Activated CD8-positive, alpha-beta memory T cell treated with anti-CD3 and anti-CD28 coated beads for 24 hours (primary cell): ENCODE measurements around the gene ZNF512.
A peak's percentile ranks its signal among the peaks of the same experiment; 100 is the strongest.
"Not testable (repeated sequence)": the region's sequence is repeated elsewhere in the genome, so short reads cannot be mapped to it uniquely, and the experiment has no call there.

Experiments
- DNase-seq: peaks from one replicate; pipeline ENCODE4 v3.0.0-alpha.2; 2020

The ZNF512 gene, protein sequence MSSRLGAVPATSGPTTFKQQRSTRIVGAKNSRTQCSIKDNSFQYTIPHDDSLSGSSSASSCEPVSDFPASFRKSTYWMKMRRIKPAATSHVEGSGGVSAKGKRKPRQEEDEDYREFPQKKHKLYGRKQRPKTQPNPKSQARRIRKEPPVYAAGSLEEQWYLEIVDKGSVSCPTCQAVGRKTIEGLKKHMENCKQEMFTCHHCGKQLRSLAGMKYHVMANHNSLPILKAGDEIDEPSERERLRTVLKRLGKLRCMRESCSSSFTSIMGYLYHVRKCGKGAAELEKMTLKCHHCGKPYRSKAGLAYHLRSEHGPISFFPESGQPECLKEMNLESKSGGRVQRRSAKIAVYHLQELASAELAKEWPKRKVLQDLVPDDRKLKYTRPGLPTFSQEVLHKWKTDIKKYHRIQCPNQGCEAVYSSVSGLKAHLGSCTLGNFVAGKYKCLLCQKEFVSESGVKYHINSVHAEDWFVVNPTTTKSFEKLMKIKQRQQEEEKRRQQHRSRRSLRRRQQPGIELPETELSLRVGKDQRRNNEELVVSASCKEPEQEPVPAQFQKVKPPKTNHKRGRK

DNA sequence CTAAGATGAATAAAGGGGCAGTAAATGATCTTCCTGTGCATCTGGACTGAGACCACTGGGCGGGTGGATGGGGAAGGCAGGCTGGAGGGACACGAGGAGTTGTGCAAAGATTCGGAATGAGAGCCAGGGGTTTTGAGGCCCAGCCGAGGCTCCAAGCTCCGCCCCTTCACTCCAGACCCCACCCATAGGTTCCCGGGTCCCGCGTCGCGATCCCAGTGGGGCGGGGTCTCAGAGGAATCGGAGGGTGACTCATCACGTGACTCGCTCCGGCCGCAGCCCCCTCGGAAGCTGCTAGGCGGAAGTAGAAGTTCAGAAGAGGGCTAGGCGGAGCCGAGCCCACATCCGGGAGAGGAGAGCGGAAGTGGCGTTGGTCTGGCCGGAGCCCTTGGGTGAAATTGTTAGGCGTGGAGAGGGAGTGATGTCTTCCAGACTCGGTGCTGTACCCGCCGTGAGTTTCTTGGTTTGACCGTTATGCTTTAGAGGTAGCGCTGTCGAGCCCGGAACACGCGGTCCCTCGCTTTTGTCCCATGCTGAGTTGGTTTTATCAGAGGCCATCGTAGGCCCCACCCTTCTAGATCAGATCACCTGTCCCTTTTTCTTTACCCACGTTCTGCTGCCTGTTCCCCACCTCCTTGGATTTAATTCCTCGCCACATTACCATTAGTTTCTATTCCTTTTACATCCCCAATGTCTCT lies at the start of gene ZNF512:
ZNF512 (plus strand) TSS at position 348 of the 695 bp plus-strand sequence; CDS start at position 419, 71 bp downstream.
- peak; percentile 91 for DNase-seq

DNA sequence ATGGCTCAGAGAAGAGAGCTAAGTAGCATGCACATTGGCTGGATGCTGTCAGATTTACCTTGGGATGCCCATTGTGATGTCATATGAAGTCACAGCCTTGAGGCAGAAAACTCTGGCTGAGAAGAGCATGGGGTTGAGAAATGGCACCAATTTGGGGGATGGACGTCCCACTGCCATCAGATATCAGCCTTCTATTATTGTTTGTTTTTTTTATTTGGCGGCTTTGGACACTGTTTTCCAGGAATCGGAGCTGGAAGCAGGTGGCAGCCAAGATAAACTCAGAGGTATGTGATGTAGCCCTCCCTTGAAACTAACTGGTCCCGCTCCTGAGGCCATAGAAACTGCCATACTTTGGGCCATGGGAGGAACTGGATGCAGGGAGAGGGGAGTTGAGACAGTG lies 45.6 kb upstream of the ZNF512 start:
- DNase-seq, result no peak

DNA sequence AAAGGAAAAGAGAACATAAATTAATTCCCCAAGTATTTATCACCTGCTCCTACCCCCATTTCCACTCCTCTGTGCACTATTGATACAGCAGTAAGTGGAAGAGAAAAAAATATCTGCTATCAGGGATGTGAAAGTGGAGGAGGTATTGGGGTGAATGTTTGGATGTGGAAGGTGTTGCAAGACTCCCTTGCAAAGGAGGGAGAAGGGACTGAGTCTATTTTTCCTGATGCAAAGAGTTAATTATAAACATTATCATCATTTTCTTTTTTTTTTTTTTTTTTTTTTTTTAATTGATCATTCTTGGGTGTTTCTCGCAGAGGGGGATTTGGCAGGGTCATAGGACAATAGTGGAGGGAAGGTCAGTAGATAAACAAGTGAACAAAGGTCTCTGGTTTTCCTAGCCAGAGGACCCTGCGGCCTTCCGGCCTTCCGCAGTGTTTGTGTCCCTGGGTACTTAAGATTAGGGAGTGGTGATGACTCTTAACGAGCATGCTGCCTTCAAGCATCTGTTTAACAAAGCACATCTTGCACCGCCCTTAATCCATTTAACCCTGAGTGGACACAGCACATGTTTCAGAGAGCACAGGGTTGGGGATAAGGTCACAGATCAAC lies 43.9 kb upstream of the ZNF512 start:
- DNase-seq, result not testable (repeated sequence)

DNA sequence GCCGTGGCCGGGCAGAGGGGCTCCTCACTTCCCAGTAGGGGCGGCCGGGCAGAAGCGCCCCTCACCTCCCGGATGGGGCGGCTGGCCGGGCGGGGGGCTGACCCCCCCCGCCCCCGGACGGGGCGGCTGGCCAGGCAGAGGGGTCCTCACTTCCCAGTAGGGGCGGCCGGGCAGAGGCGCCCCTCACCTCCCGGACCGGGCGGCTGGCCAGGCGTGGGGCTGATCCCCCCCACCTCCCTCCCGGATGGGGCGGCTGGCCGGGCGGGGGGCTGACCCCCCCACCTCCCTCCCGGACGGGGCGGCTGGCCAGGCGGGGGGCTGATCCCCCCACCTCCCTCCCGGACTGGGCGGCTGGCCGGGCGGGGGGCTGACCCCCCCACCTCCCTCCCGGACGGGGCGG lies 43.2 kb upstream of the ZNF512 start:
- DNase-seq, result not testable (repeated sequence)

DNA sequence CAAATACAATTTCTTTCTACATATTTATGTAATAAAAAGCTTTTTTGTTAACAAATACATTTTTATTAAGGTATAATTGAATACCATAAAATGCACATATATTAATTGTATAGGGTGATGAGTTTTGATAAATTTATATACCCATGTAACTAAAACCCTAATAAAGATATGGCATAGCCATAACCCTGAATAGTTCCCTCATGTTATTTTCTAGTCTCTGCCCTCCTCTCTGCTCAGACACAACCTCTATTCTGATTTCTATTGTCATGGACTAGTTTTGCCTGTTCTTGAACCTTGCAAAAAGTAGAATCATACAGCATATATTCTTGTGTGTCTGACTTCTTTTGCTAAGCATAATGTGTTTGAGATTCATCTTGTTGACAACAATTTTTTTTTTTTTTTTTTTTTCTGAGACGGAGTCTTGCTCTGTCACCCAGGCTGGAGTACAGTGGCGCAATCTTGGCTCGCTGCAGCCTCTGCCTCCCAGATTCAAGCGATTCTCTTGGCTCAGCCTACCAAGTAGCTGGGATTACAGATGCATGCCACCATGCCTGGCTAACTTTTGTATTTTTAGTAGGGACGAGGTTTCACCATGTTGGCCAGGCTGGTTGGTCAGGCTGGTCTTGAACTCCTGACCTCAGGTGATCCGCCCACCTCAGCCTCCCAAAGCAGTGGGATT lies 38.6 kb upstream of the ZNF512 start:
- DNase-seq, result no peak

DNA sequence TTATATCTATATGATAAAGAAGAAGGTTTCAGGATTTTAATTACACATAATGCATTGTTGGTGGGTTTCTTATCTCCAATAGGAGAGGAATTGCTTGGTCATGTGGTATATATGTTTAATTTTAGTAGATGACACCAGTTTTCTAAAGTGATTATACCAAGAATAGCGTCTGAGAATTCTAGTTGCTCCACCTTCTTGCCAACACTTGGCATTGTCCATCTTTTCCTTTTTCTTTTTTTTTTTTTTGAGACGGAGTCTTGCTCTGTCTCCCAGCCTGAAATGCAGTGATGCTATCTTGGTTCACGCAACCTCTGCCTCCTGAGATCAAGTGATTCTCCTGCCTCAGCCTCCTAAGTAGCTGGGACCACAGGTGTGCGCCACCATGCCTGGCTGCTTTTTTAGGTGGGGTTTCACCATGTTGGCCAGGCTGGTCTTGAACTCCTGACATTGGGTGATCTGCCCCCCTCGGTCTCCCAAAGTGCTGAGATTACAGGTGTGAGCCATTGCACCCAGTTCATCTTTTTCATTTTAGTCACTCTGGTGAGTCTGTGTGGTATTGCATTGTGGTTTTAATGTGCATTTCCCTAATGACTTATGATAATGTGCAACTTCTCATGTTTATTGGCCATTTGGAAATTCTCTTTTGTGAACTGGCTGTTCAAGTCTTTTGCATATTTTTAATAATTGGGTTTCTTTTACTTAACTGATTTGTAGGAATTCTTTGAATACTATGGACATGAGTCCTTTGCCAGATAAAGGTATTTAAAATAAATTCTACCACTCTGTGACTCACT lies 37.3 kb upstream of the ZNF512 start:
- no peak for DNase-seq

DNA sequence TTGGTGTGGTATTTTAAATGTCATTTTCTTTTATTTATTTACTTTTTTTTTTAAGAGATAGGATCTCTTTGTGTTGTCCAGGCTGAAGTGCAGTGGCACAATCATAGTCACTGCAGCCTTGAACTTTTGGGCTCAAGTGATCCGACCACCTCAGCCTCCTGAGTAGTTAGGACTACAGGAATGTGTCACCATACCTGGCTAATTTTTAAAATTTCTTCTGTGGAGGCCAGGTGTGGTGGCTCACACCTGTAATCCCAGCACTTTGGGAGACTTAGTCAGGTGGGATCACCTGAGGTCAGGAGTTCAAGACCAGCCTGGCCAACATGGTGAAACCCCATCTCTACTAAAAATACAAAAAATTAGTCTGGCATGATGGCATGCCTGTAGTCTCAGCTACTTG lies 33.5 kb upstream of the ZNF512 start:
- DNase-seq, result no peak

DNA sequence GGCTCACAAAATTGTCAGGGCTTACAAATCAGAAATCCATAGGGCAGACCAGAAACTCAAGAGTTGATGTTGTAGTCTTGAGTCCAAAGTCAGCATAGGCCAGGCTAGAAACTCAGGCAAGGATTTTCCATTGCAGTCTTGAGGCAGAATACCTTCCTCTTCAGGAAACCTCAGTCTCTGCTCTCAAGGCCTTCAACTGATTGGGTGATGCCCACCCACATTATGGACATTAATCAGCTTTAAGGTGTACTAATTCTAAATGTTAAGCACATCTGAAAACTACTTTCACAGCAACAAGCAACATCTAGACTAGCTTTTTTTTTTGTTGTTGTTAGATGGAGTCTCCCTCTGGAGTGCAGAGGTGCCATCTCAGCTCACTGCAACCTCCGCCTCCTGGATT lies 31.3 kb upstream of the ZNF512 start:
- no peak for DNase-seq

DNA sequence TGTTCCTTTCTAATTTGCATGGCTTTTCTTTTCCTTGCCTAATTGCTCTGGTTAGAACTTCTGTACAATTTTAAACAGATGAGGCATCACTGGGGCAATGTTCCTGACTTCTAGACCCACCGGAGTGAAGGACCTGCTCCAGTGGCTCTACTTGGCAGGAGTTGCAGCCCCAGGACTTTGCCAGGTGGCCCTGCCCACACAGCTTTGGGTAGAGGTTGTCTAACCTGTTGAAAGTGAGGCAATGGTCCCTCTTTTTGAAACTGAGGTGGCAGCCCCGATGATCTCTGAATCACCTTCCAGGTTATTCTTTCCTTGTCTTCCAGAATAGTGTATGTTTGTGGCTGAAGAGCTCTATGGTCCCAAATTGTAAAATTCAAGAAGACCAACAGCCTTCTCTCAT lies 29.9 kb upstream of the ZNF512 start:
- no peak for DNase-seq

DNA sequence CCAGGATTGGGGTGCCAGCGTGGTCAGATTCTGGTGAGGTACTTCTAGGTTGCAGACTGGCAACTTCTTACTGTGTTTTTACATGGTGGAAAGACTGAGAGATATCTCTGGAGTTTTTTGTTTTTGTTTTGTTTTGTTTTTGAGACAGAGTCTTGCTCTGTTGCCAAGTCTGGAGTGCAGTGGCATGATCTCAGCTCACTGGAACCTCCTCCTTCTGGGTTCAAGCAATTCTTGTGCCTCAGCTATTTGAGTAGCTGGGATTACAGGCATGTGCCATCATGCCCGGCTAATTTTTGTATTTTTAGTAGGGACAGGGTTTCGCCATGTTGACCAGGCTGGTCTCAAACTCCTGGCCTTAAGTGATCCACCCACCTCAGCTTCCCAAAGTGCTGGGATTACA lies 28.4 kb upstream of the ZNF512 start:
- not testable (repeated sequence) for DNase-seq

DNA sequence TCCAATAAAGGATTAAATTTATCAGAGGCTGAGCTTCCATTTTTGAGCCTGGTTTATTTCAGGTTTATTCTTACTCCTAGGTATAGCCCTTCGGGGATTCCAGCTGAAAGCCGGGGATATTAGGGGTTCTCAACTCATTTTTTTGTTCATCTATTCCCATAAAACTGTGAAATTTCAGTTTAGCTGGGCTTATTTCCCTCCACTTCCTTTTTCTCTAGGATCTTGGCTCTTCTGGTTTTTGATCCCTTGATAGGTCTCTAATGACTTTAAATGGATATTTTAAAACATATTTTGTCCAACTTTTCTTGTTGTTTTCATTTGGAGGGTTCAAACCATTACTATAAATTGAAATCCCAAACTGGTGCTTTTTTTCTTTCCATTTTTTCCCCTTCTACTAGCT lies 23.6 kb upstream of the ZNF512 start:
- no peak for DNase-seq

DNA sequence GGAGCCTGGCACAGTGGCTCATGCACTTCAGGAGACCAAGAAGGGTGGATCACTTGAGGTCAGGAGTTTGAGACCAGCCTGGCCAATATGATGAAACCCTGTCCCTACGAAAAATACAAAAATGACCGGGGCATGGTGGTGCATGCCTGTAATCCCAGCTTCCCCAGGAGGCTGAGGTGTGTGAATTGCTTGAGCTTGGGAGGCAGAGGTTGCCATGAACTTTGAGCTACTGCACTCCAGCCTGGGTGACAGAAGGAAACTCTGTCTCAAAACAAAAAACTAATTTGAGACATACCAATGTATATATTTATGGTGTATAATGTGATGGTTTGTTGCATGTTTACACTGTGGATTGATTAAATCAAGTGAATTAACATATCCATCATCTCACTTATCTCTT lies 21.8 kb upstream of the ZNF512 start:
- no peak for DNase-seq

DNA sequence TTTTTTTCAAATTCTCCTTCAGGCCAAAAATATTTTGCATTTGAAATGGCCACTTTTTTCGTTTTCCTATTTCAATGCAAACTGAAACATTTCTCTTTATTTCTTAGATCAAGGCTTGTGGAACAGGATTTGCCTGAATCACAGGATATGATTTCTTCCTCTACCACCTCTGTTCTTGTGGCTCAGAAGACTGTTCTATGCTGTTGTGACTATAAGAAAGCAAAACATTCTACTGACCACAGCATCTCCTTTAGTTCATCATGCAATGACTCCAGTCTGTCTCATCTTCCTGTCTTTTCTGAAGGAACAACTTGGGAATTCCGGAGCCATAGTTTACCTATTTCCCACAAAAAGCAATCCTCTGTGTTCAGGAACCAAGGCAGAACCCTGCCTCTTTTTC lies 16.2 kb upstream of the ZNF512 start:
- DNase-seq, result no peak

DNA sequence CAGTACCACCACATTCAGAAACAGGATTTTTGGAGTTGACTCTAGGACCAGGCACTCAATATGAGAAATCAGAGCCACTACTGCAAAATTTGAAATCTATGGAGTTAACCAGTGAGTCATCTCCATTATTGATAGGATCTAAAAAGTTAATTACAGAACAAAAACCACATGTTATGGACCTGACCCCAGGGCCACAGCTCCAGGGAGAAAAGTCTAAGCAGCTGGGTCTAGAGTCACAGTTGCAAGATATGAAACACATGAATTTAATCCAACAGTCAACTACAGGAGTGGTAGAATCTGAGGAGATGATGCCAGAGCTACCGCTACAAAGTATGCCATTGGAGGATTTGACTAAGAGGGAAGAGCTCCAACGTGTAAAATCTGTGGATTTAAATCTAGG lies 13.4 kb upstream of the ZNF512 start:
- no peak for DNase-seq

DNA sequence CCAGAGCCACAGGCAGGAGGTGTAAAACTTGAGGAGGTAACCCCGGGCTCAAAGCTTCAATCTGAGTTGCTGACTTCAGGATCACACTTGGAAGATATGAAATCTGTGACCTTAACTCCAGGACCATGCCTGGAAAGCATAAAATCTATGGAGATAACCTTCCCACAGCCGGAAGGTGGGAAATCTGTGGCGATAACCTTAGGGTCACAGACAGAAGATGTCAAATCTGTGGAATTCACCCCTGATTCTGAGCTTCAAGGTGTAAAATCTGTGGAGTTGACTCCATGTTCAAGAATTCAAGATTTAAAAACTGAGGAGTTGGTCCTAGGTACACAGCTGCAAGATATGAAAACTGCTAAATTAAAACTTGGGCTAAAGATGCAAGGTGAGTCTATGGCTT lies 11.6 kb upstream of the ZNF512 start:
- DNase-seq, result no peak

DNA sequence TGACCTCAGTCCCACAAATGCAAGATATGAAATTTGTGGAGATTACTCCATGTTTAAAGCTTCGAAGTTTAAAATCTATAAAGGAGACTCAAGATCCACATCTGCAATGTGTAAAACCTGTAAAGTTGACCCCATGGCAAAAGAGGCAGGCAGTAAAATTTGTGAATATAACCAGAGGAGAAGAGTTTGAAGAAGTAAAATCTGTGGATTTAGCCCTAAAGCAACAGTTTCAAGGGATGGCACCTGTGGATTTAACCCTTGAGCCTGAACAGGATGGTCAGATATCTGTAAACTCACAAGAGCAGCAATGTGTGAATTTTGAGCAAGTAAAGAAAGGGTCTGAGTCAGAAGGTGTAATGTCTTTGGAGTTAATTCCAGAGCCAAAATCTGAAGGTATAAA lies 11.2 kb upstream of the ZNF512 start:
- no peak for DNase-seq

DNA sequence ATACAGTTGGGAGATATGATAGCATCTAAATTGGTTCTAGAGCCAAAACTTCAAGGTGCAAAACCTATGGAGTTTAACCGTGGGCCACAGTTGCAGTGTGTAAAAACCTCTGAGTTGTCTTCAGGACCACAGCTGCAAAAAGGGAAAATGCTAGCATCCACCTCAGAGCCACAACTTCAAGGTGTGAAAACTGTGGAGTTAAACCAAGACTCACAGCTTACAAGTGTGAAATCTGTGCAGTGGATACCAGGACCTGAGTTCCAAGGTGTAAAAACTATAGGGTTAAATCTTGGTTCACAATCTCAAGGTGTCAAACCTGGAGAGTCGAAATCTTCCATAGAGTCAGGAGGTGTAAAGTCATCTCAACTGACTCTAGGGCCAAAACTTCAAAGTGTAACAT lies 10.4 kb upstream of the ZNF512 start:
- no peak for DNase-seq

DNA sequence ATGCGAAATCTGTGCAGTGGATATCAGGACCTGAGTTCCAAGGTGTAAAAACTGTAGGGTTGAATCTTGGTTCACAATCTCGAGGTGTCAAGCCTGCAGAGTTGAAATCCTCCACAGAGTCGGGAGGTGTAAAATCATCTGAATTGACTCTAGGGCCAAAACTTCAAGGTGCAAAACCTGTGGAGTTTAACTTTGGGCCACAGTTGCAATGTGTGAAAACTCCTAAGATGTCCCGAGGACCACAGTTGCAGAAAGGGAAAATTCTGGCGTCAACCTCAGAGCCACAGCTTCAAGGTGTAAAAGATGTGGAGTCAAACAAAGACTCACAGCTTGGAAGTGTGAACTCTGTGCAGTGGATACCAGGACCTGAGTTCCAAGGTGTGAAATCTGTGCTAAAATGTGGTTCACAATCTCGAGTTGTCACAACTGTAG lies 9.8 kb upstream of the ZNF512 start:
- no peak for DNase-seq

DNA sequence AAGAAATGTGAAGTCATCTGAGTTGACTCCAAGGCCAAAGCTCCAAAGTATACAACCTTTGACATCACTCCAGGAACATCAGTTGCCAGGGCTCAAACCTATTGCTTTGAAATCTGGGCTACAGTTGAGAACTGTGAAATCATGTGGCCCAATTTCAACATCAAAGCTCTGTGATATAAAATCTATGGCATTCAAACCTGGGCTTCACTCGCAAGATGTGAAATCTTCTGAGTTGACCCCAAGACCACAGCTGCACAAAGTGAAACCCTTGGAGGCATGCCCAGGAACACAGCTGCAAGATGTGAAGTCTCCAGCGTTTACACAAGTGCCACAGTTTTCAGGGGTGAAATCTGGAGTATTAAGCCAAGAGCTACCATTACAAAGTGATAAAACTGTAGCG lies 9.4 kb upstream of the ZNF512 start:
- DNase-seq, result no peak

DNA sequence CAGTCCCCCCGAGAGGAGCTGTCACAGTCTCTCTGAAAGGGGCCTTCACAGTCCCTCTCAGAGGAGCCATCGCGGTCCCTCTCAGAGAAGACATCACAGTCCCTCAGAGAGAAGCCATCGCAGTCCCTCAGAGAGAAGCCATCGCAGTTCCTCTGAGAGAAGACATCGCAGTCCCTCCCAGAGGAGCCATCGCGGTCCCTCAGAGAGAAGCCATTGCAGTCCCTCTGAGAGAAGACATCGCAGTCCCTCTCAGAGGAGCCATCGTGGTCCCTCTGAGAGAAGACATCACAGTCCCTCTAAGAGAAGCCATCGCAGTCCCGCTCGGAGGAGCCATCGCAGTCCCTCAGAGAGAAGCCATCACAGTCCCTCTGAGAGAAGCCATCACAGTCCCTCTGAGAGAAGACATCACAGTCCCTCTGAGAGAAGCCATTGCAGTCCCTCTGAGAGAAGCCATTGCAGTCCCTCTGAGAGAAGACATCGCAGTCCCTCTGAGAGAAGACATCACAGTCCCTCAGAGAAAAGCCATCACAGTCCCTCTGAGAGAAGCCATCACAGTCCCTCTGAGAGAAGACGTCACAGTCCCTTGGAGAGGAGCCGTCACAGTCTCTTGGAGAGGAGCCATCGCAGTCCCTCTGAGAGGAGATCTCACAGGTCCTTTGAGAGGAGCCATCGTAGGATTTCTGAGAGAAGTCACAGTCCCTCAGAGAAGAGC lies 1.3 kb upstream of the ZNF512 start:
- no peak for DNase-seq

DNA sequence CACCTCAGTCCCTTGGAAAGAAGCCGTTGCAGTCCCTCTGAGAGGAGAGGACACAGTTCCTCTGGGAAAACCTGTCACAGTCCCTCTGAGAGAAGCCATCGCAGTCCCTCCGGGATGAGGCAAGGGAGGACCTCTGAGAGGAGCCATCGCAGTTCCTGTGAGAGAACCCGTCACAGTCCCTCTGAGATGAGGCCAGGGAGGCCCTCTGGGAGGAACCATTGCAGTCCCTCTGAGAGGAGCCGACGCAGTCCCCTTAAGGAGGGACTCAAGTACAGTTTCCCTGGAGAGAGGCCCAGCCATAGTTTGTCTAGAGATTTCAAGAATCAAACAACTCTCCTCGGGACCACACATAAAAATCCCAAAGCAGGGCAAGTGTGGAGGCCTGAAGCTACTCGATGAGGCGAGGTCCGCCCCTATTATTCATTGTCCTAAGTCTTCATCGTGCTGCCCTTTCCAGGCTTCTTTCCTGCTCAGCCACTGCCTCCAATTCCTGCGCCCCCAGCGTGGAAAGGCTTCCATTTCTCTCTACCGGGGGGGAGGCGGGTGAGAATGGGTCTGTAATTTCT lies 630 bp upstream of the ZNF512 start:
- DNase-seq, result peak; percentile 57
